Ectodermal cell (in vitro differentiated cells): ENCODE data around the gene NCAM1.

Experiments
- H3K27ac ChIP-seq: 2 replicates; pipeline ENCODE4 v1.7.0; 2013; ENCODE audit warnings: mild to moderate bottlenecking, low read depth, low read length; ENCODE audit not compliant: insufficient read depth, poor library complexity, severe bottlenecking
- H3K27me3 ChIP-seq: 2 replicates; pipeline ENCODE4 v1.7.0; 2013; ENCODE audit warnings: mild to moderate bottlenecking, low read length; ENCODE audit not compliant: insufficient read depth, control insufficient read depth, poor library complexity, severe bottlenecking
- H3K36me3 ChIP-seq: one replicate; pipeline ENCODE4 v1.7.0; 2013; ENCODE audit warnings: low read length; ENCODE audit not compliant: control insufficient read depth, insufficient read depth
- H3K4me1 ChIP-seq: one replicate; pipeline ENCODE4 v1.7.0; 2013; ENCODE audit warnings: low read length; ENCODE audit not compliant: control insufficient read depth, insufficient read depth
- H3K4me3 ChIP-seq: 2 replicates; pipeline ENCODE4 v1.7.0; 2013; ENCODE audit warnings: low read depth, low read length, control low read depth; ENCODE audit not compliant: insufficient read depth
- H3K9me3 ChIP-seq: 2 replicates; pipeline ENCODE4 v1.7.0; 2013; ENCODE audit warnings: mild to moderate bottlenecking, low read length, moderate library complexity; ENCODE audit not compliant: control insufficient read depth
- WGBS, 2 experiments: methylation state at CpG; one replicate each; pipeline ENCODE4 v1.1.7; 2013; ENCODE audit warnings: missing lambda C conversion rate in 2 of 2; 5-methylcytosine and 5-hydroxymethylcytosine counted together

Gene NCAM1

GRCh38 chr11:113278925-113279324 lies 317.7 kb downstream of the NCAM1 start:
- peaks cover 3% of the 10 kb centered on the region for H3K4me1 ChIP-seq
- no peak overlapping the region for H3K4me3 ChIP-seq
- 94 to 95% methylated on average over 4 of the region's 4 CpGs for WGBS, 2 experiments
- H3K9me3 ChIP-seq = no peaks in the 10 kb centered on the region
- no peaks in the 10 kb centered on the region for H3K27me3 ChIP-seq
- no peaks in the 10 kb centered on the region for H3K36me3 ChIP-seq
- H3K27ac ChIP-seq = no peak overlapping the region

GRCh38 chr11:113279591-113279990 lies 318.4 kb downstream of the NCAM1 start:
- H3K4me1 ChIP-seq = peaks cover 1% of the 10 kb centered on the region
- H3K36me3 ChIP-seq = no peaks in the 10 kb centered on the region
- H3K4me3 ChIP-seq = no peak overlapping the region
- H3K27me3 ChIP-seq = no peaks in the 10 kb centered on the region
- 89 to 90% methylated on average over 3 of the region's 3 CpGs for WGBS, 2 experiments
- no peak overlapping the region for H3K27ac ChIP-seq
- H3K9me3 ChIP-seq = no peaks in the 10 kb centered on the region

- 95 to 96% methylated on average over 2 of the region's 2 CpGs for WGBS, 2 experiments
- Histone ChIP-seq H3K27ac (no peak overlapping the region), H3K36me3 (no peaks in the 10 kb centered on the region), H3K4me3 (no peak overlapping the region), H3K9me3 (no peaks in the 10 kb centered on the region), H3K4me1 (no peaks in the 10 kb centered on the region), H3K27me3 (no peaks in the 10 kb centered on the region)
Observed at GRCh38 chr11:113281052-113281725, 320.0 kb downstream of the NCAM1 start.

- WGBS, 2 experiments = 83 to 86% methylated on average over 3 of the region's 3 CpGs
- Histone ChIP-seq H3K27me3 (no peaks in the 10 kb centered on the region), H3K4me1 (no peaks in the 10 kb centered on the region), H3K27ac (no peak overlapping the region), H3K9me3 (no peaks in the 10 kb centered on the region), H3K36me3 (no peaks in the 10 kb centered on the region), H3K4me3 (no peak overlapping the region)
Observed at GRCh38 chr11:113282898-113283437, 321.7 kb downstream of the NCAM1 start.

- Histone ChIP-seq H3K4me1 (no peaks in the 10 kb centered on the region), H3K27ac (no peak overlapping the region), H3K4me3 (no peak overlapping the region), H3K36me3 (no peaks in the 10 kb centered on the region), H3K9me3 (no peaks in the 10 kb centered on the region), H3K27me3 (no peaks in the 10 kb centered on the region)
- WGBS, 2 experiments = 88 to 91% methylated on average over 2 of the region's 2 CpGs
Observed at GRCh38 chr11:113283881-113284280, 322.7 kb downstream of the NCAM1 start.

- H3K27me3 ChIP-seq = no peaks in the 10 kb centered on the region
- no peaks in the 10 kb centered on the region for H3K36me3 ChIP-seq
- WGBS, 2 experiments = 89 to 92% methylated on average over 3 of the region's 3 CpGs
Observed at GRCh38 chr11:113286009-113286408, 324.8 kb downstream of the NCAM1 start.

GRCh38 chr11:113286509-113287497 lies 325.6 kb downstream of the NCAM1 start:
- H3K36me3 ChIP-seq = no peaks in the 10 kb centered on the region
- no peak overlapping the region for H3K27ac ChIP-seq
- 95% methylated on average over 11 of the region's 11 CpGs for WGBS, 2 experiments
- no peak overlapping the region for H3K4me3 ChIP-seq
- no peaks in the 10 kb centered on the region for H3K4me1 ChIP-seq
- H3K27me3 ChIP-seq = no peaks in the 10 kb centered on the region
- H3K9me3 ChIP-seq = no peaks in the 10 kb centered on the region

More at GRCh38 chr11:113286009-113286408, 324.8 kb downstream of the NCAM1 start:
- no peak overlapping the region for H3K4me3 ChIP-seq
- H3K9me3 ChIP-seq = no peaks in the 10 kb centered on the region
- no peak overlapping the region for H3K27ac ChIP-seq
- H3K4me1 ChIP-seq = no peaks in the 10 kb centered on the region

DNA sequence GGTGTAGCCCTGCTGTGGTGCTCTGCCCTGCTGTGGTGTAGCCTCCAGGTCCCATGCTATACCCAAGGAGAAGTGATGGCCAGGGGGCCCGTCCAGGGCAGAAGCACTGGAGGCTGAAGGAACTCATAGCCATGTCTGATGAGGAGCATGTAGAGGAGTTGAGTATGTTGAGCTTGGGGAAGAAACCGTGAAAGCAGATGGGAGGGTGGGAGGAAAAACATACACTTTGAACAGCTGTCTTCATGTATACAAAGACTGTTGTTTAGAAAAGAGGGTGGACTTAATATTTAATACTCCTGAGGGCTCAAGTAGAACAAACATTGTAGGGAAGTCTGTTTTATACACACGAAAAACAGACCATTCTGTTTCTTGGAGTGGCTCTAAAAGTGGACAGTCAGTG lies 326.6 kb downstream of the NCAM1 start:
- WGBS, 2 experiments = 93 to 94% methylated on average over 3 of the region's 3 CpGs
- no peaks in the 10 kb centered on the region for H3K27me3 ChIP-seq
- no peaks in the 10 kb centered on the region for H3K9me3 ChIP-seq
- H3K4me1 ChIP-seq = no peaks in the 10 kb centered on the region
- no peak overlapping the region for H3K27ac ChIP-seq
- H3K36me3 ChIP-seq = no peaks in the 10 kb centered on the region
- no peak overlapping the region for H3K4me3 ChIP-seq

- Histone ChIP-seq H3K9me3 (no peaks in the 10 kb centered on the region), H3K4me1 (no peaks in the 10 kb centered on the region), H3K36me3 (no peaks in the 10 kb centered on the region), H3K27me3 (no peaks in the 10 kb centered on the region), H3K4me3 (no peak overlapping the region), H3K27ac (no peak overlapping the region)
- WGBS, 2 experiments = 91 to 97% methylated on average over 6 of the region's 6 CpGs
Observed at GRCh38 chr11:113288286-113288863, 327.2 kb downstream of the NCAM1 start.
